ENCODE measurements around the gene GATD1. TPM values are rescaled to one million over a fixed set of nuclear protein-coding genes. Genes with fewer than 3 reads are reported as not detected.
A peak's percentile ranks its signal among the peaks of the same experiment; 100 is the strongest.

Gene GATD1
- total and polyA plus RNA-seq, 8 donors = 9.9 to 68.1 (median 22.9) TPM

- H3K27ac ChIP-seq = peak overlapping the region in 3 of 5 donors; percentile 13 to 59 (median 27)
- WGBS, 5 donors = 14 to 30% (median 18%) methylated on average over 22 to 24 of the region's 24 CpGs
These were observed 6.3 kb upstream of the GATD1 start for GRCh38 chr11:783581-784015.

GRCh38 chr11:782264-783174 lies 5.2 kb upstream of the GATD1 start:
- TF ChIP-seq POLR2A (IDR thresholded peaks at IDR 0.05) (no peak), POLR2AphosphoS5 (IDR thresholded peaks at IDR 0.05) (no peak), EP300 (IDR thresholded peaks at IDR 0.05) (no peak)
- TF ChIP-seq, protein P1, sequence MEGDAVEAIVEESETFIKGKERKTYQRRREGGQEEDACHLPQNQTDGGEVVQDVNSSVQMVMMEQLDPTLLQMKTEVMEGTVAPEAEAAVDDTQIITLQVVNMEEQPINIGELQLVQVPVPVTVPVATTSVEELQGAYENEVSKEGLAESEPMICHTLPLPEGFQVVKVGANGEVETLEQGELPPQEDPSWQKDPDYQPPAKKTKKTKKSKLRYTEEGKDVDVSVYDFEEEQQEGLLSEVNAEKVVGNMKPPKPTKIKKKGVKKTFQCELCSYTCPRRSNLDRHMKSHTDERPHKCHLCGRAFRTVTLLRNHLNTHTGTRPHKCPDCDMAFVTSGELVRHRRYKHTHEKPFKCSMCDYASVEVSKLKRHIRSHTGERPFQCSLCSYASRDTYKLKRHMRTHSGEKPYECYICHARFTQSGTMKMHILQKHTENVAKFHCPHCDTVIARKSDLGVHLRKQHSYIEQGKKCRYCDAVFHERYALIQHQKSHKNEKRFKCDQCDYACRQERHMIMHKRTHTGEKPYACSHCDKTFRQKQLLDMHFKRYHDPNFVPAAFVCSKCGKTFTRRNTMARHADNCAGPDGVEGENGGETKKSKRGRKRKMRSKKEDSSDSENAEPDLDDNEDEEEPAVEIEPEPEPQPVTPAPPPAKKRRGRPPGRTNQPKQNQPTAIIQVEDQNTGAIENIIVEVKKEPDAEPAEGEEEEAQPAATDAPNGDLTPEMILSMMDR (IDR thresholded peaks at IDR 0.05) = no peak
- Histone ChIP-seq H3K9me3 (no peaks in the 10 kb centered on the region), H3K27ac (peak overlapping the region in 3 of 5 donors; percentile 13 to 59 (median 27)), H3K4me1 (peaks cover 24 to 46% (median 40%) of the 10 kb centered on the region in 4 donors), H3K4me3 (no peak overlapping the region), H3K27me3 (peaks cover 0 to 5% (median 0%) of the 10 kb centered on the region in 3 donors), H3K36me3 (peaks cover 0 to 16% (median 0%) of the 10 kb centered on the region in 4 donors)
- peak in 1 of 2 donors; percentile 7 for DNase-seq
- intact Hi-C loops (cut with DNase I; ENCODE audit: low total_unique reads) = no loop called here
- 64 to 75% (median 70%) methylated on average over 21 to 36 of the region's 36 CpGs for WGBS, 5 donors

More at GRCh38 chr11:783581-784015, 6.3 kb upstream of the GATD1 start:
- H3K4me1 ChIP-seq = peaks cover 15 to 37% (median 29%) of the 10 kb centered on the region in 4 donors
- intact Hi-C loops (cut with DNase I; ENCODE audit: low total_unique reads) = no loop called here
- no peak overlapping the region for H3K4me3 ChIP-seq
- H3K9me3 ChIP-seq = no peaks in the 10 kb centered on the region
- peaks cover 0 to 16% (median 7%) of the 10 kb centered on the region in 3 donors for H3K27me3 ChIP-seq
- H3K36me3 ChIP-seq = peaks cover 0 to 16% (median 0%) of the 10 kb centered on the region in 4 donors
- no peak for TF ChIP-seq EP300 (IDR thresholded peaks at IDR 0.05)
- TF ChIP-seq POLR2A (IDR thresholded peaks at IDR 0.05) = no peak
- TF ChIP-seq, protein P1 (IDR thresholded peaks at IDR 0.05) = peak in 5 of 7 experiments; percentile 51 to 75 (median 66)
- TF ChIP-seq POLR2AphosphoS5 (IDR thresholded peaks at IDR 0.05) = peak in 2 of 3 donors; percentile 33 to 73
- DNase-seq = peak; percentile 89 to 92

DNA sequence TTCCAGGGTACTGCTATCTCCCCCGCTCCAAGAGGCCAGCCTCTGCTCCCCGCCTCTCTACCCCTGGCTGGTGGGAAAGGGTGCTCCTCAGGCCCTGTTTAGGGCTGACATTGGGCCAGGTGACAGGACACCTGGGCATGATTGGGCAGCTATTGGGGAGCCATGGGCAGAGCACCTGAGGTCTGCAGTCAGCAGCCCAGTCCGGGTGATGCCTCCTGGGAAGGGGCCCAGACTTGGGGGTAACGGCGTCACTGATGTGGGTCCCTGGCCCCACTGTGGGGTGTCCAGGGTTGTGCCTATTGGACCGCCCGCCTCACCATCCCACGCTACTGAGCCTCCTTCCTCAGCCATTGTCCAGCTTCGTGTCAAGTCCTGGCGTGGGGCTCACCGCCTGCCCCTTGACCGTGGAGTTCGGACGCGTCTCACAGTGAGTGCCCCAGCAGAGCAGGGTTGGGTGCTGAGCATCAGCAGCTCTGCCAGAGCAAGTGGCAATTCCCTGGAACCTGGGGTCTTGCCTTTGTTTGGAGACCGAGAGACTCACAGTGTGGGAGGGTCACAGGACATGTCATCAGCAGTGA lies 2.8 kb upstream of the GATD1 start:
- H3K9me3 ChIP-seq = no peaks in the 10 kb centered on the region
- H3K27me3 ChIP-seq = no peaks in the 10 kb centered on the region
- H3K36me3 ChIP-seq = peaks cover 0 to 19% (median 0%) of the 10 kb centered on the region in 4 donors
- H3K27ac ChIP-seq = no peak overlapping the region
- H3K4me1 ChIP-seq = peaks cover 41 to 65% (median 59%) of the 10 kb centered on the region in 4 donors
- 91 to 98% (median 94%) methylated on average over 5 to 16 of the region's 16 CpGs for WGBS, 5 donors
- intact Hi-C loops (cut with DNase I; ENCODE audit: low total_unique reads) = no loop called here
- H3K4me3 ChIP-seq = no peak overlapping the region
- TF ChIP-seq POLR2A (IDR thresholded peaks at IDR 0.05) (no peak), EP300 (IDR thresholded peaks at IDR 0.05) (no peak), POLR2AphosphoS5 (IDR thresholded peaks at IDR 0.05) (no peak)
- TF ChIP-seq, protein P1 (IDR thresholded peaks at IDR 0.05) = no peak
- DNase-seq = no peak

Data from stomach (tissue), 9 donors.